SK-N-SH (cell line): ENCODE results near the gene TP53I13. TPM values are rescaled to one million over a fixed set of nuclear protein-coding genes. Genes with fewer than 3 reads are reported as not detected.
A peak's percentile ranks its signal among the peaks of the same experiment; 100 is the strongest.

Source experiments
- CTCF ChIA-PET: fragments of 300-600, 350-600 bp; formaldehyde crosslinking; extraction: SDS; loops from one replicate; lab custom pipeline; 2021; lab: Yijun Ruan, JAX
- POLR2A ChIA-PET: fragments of 350-600 bp; sonication (Branson Sonifier 250); formaldehyde crosslinking; extraction: SDS; loops from one replicate; lab custom pipeline; 2020; ENCODE audit warnings: antibody characterized with exemption, inconsistent platforms; lab: Yijun Ruan, JAX
- DNase-seq: peaks from one replicate; pipeline ENCODE4 v3.0.0; 2012
- H2AFZ ChIP-seq: fragments of 200-600 bp; sonication (generic); 2 replicates; pipeline ENCODE4 v1.8.1; 2016; ENCODE audit warnings: antibody characterized with exemption, mild to moderate bottlenecking, low read depth
- H3F3A ChIP-seq: fragments of 200-600 bp; sonication (generic); replicated peaks from 2 replicates; pipeline ENCODE3; 2016; ENCODE audit warnings: antibody characterized with exemption, mild to moderate bottlenecking; ENCODE audit not compliant: insufficient read depth
- H3K27ac ChIP-seq, 2 experiments: fragments of 200-500 bp in 1 of 2; fragments of 200-600 bp in 1 of 2; sonication (Bioruptor generic) in 1 of 2; sonication (generic), shearing (Covaris generic) in 1 of 2; 2 replicates each; pipeline versions ENCODE4 v1.5.1 to v1.6.1; 2014 to 2016; ENCODE audit warnings: low read depth in 2 of 2, inconsistent platforms in 1 of 2, low read length in 1 of 2, mild to moderate bottlenecking in 1 of 2, mixed read lengths in 1 of 2
- H3K27me3 ChIP-seq: fragments of 200-600 bp; sonication (generic), shearing (Covaris generic); 2 replicates; pipeline ENCODE4 v1.6.1; 2016; ENCODE audit warnings: mixed run types; ENCODE audit not compliant: insufficient read depth
- H3K36me3 ChIP-seq, 2 experiments: fragments of 200-500 bp in 1 of 2; fragments of 200-600 bp in 1 of 2; sonication (Bioruptor generic) in 1 of 2; sonication (generic) in 1 of 2; replicated peaks in 1 of 2; 2 replicates each; pipeline versions ENCODE3 to v1.5.1; 2014 to 2016; ENCODE audit warnings: low read length in 1 of 2, mild to moderate bottlenecking in 1 of 2; ENCODE audit not compliant: insufficient read depth in 2 of 2, control insufficient read depth in 1 of 2
- H3K4me1 ChIP-seq, 2 experiments: fragments of 200-500 bp in 1 of 2; fragments of 200-600 bp in 1 of 2; sonication (Bioruptor generic) in 1 of 2; sonication (generic), shearing (Covaris generic) in 1 of 2; 2 replicates each; pipeline versions ENCODE4 v1.5.1 to v1.6.1; 2014 to 2016; ENCODE audit warnings: low read depth in 1 of 2, low read length in 1 of 2, mixed run types in 1 of 2; ENCODE audit not compliant: insufficient read depth in 2 of 2, control insufficient read depth in 1 of 2
- H3K4me2 ChIP-seq: fragments of 200-600 bp; sonication (generic), shearing (Covaris generic); 2 replicates; pipeline ENCODE4 v1.6.1; 2017; ENCODE audit warnings: mixed run types
- H3K4me3 ChIP-seq, 2 experiments: fragments of 200-500 bp in 1 of 2; fragments of 200-600 bp in 1 of 2; sonication (Bioruptor generic) in 1 of 2; sonication (generic), shearing (Covaris generic) in 1 of 2; 2 replicates each; pipeline versions ENCODE4 v1.5.1 to v1.8.1; 2014 to 2016; ENCODE audit warnings: low read depth in 2 of 2, inconsistent platforms in 1 of 2, low read length in 1 of 2, mild to moderate bottlenecking in 1 of 2, mixed read lengths in 1 of 2, moderate library complexity in 1 of 2
- H3K79me2 ChIP-seq: fragments of 200-600 bp; sonication (generic); 2 replicates; pipeline ENCODE4 v1.8.1; 2017; ENCODE audit warnings: mild to moderate bottlenecking; ENCODE audit not compliant: insufficient read depth
- H3K9ac ChIP-seq: fragments of 200-600 bp; sonication (generic); 2 replicates; pipeline ENCODE4 v1.6.1; 2017; ENCODE audit warnings: mixed run types
- H3K9me2 ChIP-seq: fragments of 200-600 bp; sonication (generic); 2 replicates; pipeline ENCODE4 v1.6.1; 2017; ENCODE audit warnings: mixed run types
- H3K9me3 ChIP-seq: fragments of 200-600 bp; sonication (generic); 2 replicates; pipeline ENCODE4 v1.6.1; 2017; ENCODE audit warnings: mixed run types, mild to moderate bottlenecking, moderate library complexity
- H4K20me1 ChIP-seq: fragments of 200-600 bp; sonication (generic); 2 replicates; pipeline ENCODE4 v1.6.1; 2017; ENCODE audit warnings: mild to moderate bottlenecking, mixed run types; ENCODE audit not compliant: insufficient read depth
- ELF1 ChIP-seq: IDR thresholded peaks from 2 replicates; pipeline ENCODE4 v1.4.0; 2012
- EZH2phosphoT487 ChIP-seq: fragments of 200-600 bp; sonication (generic); IDR thresholded peaks from 2 replicates; pipeline ENCODE4 v1.6.1; 2017; ENCODE audit warnings: low read depth, mixed run types, mild to moderate bottlenecking, antibody characterized with exemption, moderate library complexity, borderline replicate concordance
- FOXM1 ChIP-seq: IDR thresholded peaks from 2 replicates; pipeline ENCODE4 v1.4.0; 2012; ENCODE audit warnings: low read depth, mild to moderate bottlenecking
- GATA2 ChIP-seq: sonication (generic); formaldehyde crosslinking; IDR thresholded peaks from 2 replicates; pipeline ENCODE4 v1.5.0; 2020; ENCODE audit warnings: mild to moderate bottlenecking, missing genetic modification reagents
- MEF2A ChIP-seq: IDR thresholded peaks from 2 replicates; pipeline ENCODE4 v1.4.0; 2012; ENCODE audit warnings: low read depth, borderline replicate concordance
- NRF1 ChIP-seq: IDR thresholded peaks from 2 replicates; pipeline ENCODE4 v1.6.1; 2012; ENCODE audit warnings: low read depth, mild to moderate bottlenecking, low read length
- POLR2AphosphoS5 ChIP-seq: IDR thresholded peaks from 2 replicates; pipeline ENCODE4 v1.6.1; 2012; ENCODE audit warnings: low read depth, low read length
- RCOR1 ChIP-seq: fragments of 150-350 bp; IDR thresholded peaks from 2 replicates; pipeline ENCODE4 v1.6.1; 2017; ENCODE audit warnings: antibody characterized with exemption, low read length
- RFX5 ChIP-seq: IDR thresholded peaks from 2 replicates; pipeline ENCODE4 v1.6.1; 2012; ENCODE audit warnings: mild to moderate bottlenecking, improper control_type of control experiment, low read length
- RXRA ChIP-seq: IDR thresholded peaks from 2 replicates; pipeline ENCODE4 v1.4.0; 2012; ENCODE audit warnings: low read depth, mild to moderate bottlenecking, borderline replicate concordance
- SIN3A ChIP-seq: IDR thresholded peaks from 2 replicates; pipeline ENCODE4 v1.6.1; 2012; ENCODE audit warnings: low read depth, mild to moderate bottlenecking, low read length, moderate library complexity, borderline replicate concordance
- USF1 ChIP-seq: IDR thresholded peaks from 2 replicates; pipeline ENCODE4 v1.4.0; 2012; ENCODE audit warnings: low read depth, borderline replicate concordance
- USF2 ChIP-seq: fragments of 150-350 bp; IDR thresholded peaks from 2 replicates; pipeline ENCODE4 v1.6.1; 2017; ENCODE audit warnings: antibody characterized with exemption, low read length, low read depth, borderline replicate concordance
- WGBS: methylation state at CpG from one replicate; pipeline ENCODE4 v1.1.6; 2017; ENCODE audit warnings: low lambda C conversion rate; 5-methylcytosine and 5-hydroxymethylcytosine counted together
- polyA plus RNA-seq, 3 experiments: library from polyadenylated mRNA; depleted of rRNA; stranded (reverse); fragments of >200 nt; gene quantifications; 2 replicates each; pipeline ENCODE4 v1.2.3, GENCODE V29; 2012
- TF ChIP-seq, protein P1 (sequence below): fragments of 200-600 bp; sonication (generic); IDR thresholded peaks from 2 replicates; pipeline ENCODE4 v1.6.1; 2017; ENCODE audit warnings: antibody characterized with exemption, mild to moderate bottlenecking, moderate library complexity

TP53I13 gene
- polyA plus RNA-seq, 1 of the 3 experiments (the other 2 are of a cell fraction): 39.2 TPM

GRCh38 chr17:29596811-29597210 is 28.3 kb downstream of the TP53I13 start:
- TF ChIP-seq USF1 (no peak), MEF2A (no peak), POLR2AphosphoS5 (no peak), RCOR1 (no peak), SIN3A (no peak), RFX5 (no peak), FOXM1 (no peak), USF2 (no peak), NRF1 (no peak), ELF1 (no peak), EZH2phosphoT487 (no peak), RXRA (no peak), GATA2 (CRISPR knock-in tag) (no peak)
- TF ChIP-seq, protein P1, sequence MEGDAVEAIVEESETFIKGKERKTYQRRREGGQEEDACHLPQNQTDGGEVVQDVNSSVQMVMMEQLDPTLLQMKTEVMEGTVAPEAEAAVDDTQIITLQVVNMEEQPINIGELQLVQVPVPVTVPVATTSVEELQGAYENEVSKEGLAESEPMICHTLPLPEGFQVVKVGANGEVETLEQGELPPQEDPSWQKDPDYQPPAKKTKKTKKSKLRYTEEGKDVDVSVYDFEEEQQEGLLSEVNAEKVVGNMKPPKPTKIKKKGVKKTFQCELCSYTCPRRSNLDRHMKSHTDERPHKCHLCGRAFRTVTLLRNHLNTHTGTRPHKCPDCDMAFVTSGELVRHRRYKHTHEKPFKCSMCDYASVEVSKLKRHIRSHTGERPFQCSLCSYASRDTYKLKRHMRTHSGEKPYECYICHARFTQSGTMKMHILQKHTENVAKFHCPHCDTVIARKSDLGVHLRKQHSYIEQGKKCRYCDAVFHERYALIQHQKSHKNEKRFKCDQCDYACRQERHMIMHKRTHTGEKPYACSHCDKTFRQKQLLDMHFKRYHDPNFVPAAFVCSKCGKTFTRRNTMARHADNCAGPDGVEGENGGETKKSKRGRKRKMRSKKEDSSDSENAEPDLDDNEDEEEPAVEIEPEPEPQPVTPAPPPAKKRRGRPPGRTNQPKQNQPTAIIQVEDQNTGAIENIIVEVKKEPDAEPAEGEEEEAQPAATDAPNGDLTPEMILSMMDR: no peak
- Histone ChIP-seq H3F3A (peaks cover 10% of the 10 kb centered on the region), H3K79me2 (peaks cover 28% of the 10 kb centered on the region), H4K20me1 (peaks cover 4% of the 10 kb centered on the region; the same call in 1 of the 2 replicates), H3K36me3 (no peaks in the 10 kb centered on the region), H3K4me1 (peaks cover 16 to 56% of the 10 kb centered on the region in 2 experiments), H3K9me3 (no peaks in the 10 kb centered on the region), H3K27ac (peak overlapping the region in 1 of 2 experiments; percentile 91; a peak in 1 of 4 replicates), H2AFZ (no peak overlapping the region), H3K4me2 (no peak overlapping the region), H3K9ac (no peak overlapping the region), H3K9me2 (no peaks in the 10 kb centered on the region), H3K27me3 (no peaks in the 10 kb centered on the region), H3K4me3 (no peak overlapping the region)
- DNase-seq: no peak
- ChIA-PET POLR2A (interaction anchor here (0.6 to 0.9 kb wide), 2 partner anchors 28 to 181 kb away, joined by 3 read pairs; no protein-coding TSS in a partner anchor), CTCF (interaction anchor here (1.0 to 2.1 kb wide), 8 partner anchors 10 to 496 kb away, joined by 3 to 7 read pairs (median 4); no protein-coding TSS in a partner anchor)
- WGBS: 91% methylated on average over 5 of the region's 9 CpGs
